Measurements from ENCODE around the gene CMSS1.

Gene CMSS1

GRCh38 chr3:100209169-100209568 lies 391.5 kb downstream of the CMSS1 start:
- CTCF ChIA-PET = no interaction called here
- H3K4me3 ChIP-seq (ENCODE audit: control insufficient read depth in 1 of 7, extremely low read depth in 1 of 7, insufficient read depth in 4 of 7, low read depth in 2 of 7, low read length in 6 of 7) = no peak overlapping the region
- POLR2A ChIA-PET = no interaction called here
- no peaks in the 10 kb centered on the region for H3K9me3 ChIP-seq (ENCODE audit: control extremely low read depth in 1 of 5, control insufficient read depth in 4 of 5, insufficient read depth in 2 of 5, low read depth in 1 of 5, low read length in 4 of 5)
- WGBS (ENCODE audit: insufficient coverage) = 100% methylated on average over 1 of the region's 2 CpGs
- H3K27ac ChIP-seq (ENCODE audit: insufficient read depth in 1 of 2, low read depth in 1 of 2, low read length in 2 of 2, poor library complexity in 1 of 2, severe bottlenecking in 2 of 2) = no peak overlapping the region
- H3K4me1 ChIP-seq (ENCODE audit: control extremely low read depth in 1 of 4, control insufficient read depth in 4 of 4, insufficient read depth in 4 of 4, low read length in 3 of 4) = peaks cover 5 to 17% (median 13%) of the 10 kb centered on the region in 4 experiments
- H3K27me3 ChIP-seq (replicated peaks in 2 of 5; ENCODE audit: control insufficient read depth in 4 of 5, insufficient read depth in 5 of 5, low read length in 4 of 5) = no peaks in the 10 kb centered on the region
- no peak for DNase-seq
- no peaks in the 10 kb centered on the region for H3K36me3 ChIP-seq (ENCODE audit: control insufficient read depth in 4 of 4, insufficient read depth in 4 of 4, low read length in 3 of 4)

GRCh38 chr3:100209948-100210771 lies 392.5 kb downstream of the CMSS1 start:
- peak overlapping the region in 1 of 2 experiments; percentile 19 for H3K27ac ChIP-seq (ENCODE audit: insufficient read depth in 1 of 2, low read depth in 1 of 2, low read length in 2 of 2, poor library complexity in 1 of 2, severe bottlenecking in 2 of 2)
- H3K4me3 ChIP-seq (ENCODE audit: control insufficient read depth in 1 of 7, extremely low read depth in 1 of 7, insufficient read depth in 4 of 7, low read depth in 2 of 7, low read length in 6 of 7) = peak overlapping the region in 1 of 7 experiments; percentile 38
- peak in 2 of 3 donors; percentile 20 to 23 for DNase-seq
- no peaks in the 10 kb centered on the region for H3K27me3 ChIP-seq (replicated peaks in 2 of 5; ENCODE audit: control insufficient read depth in 4 of 5, insufficient read depth in 5 of 5, low read length in 4 of 5)
- H3K9me3 ChIP-seq (ENCODE audit: control extremely low read depth in 1 of 5, control insufficient read depth in 4 of 5, insufficient read depth in 2 of 5, low read depth in 1 of 5, low read length in 4 of 5) = no peaks in the 10 kb centered on the region
- ChIA-PET POLR2A (no interaction called here), CTCF (interaction anchor here (1.5 kb wide), 1 partner anchor 367 kb away, joined by 3 read pairs; no protein-coding TSS in a partner anchor)
- WGBS (ENCODE audit: insufficient coverage) = 94% methylated on average over 2 of the region's 2 CpGs
- no peaks in the 10 kb centered on the region for H3K36me3 ChIP-seq (ENCODE audit: control insufficient read depth in 4 of 4, insufficient read depth in 4 of 4, low read length in 3 of 4)
- H3K4me1 ChIP-seq (ENCODE audit: control extremely low read depth in 1 of 4, control insufficient read depth in 4 of 4, insufficient read depth in 4 of 4, low read length in 3 of 4) = peaks cover 5 to 17% (median 13%) of the 10 kb centered on the region in 4 experiments

GRCh38 chr3:100210772-100211135 lies 393.1 kb downstream of the CMSS1 start:
- no CpG with 5 or more reads among the region's 3 CpGs for WGBS (ENCODE audit: insufficient coverage)
- CTCF ChIA-PET = interaction anchor here (1.5 to 1.6 kb wide), 2 partner anchors 43 to 368 kb away, joined by 3 to 5 read pairs; no protein-coding TSS in a partner anchor
- DNase-seq = peak; percentile 57 to 88 (median 85)
- H3K27me3 ChIP-seq (replicated peaks in 2 of 5; ENCODE audit: control insufficient read depth in 4 of 5, insufficient read depth in 5 of 5, low read length in 4 of 5) = no peaks in the 10 kb centered on the region
- POLR2A ChIA-PET = no interaction called here
- H3K4me3 ChIP-seq (ENCODE audit: control insufficient read depth in 1 of 7, extremely low read depth in 1 of 7, insufficient read depth in 4 of 7, low read depth in 2 of 7, low read length in 6 of 7) = no peak overlapping the region
- H3K4me1 ChIP-seq (ENCODE audit: control extremely low read depth in 1 of 4, control insufficient read depth in 4 of 4, insufficient read depth in 4 of 4, low read length in 3 of 4) = peaks cover 5 to 17% (median 13%) of the 10 kb centered on the region in 4 experiments
- H3K36me3 ChIP-seq (ENCODE audit: control insufficient read depth in 4 of 4, insufficient read depth in 4 of 4, low read length in 3 of 4) = no peaks in the 10 kb centered on the region
- no peaks in the 10 kb centered on the region for H3K9me3 ChIP-seq (ENCODE audit: control extremely low read depth in 1 of 5, control insufficient read depth in 4 of 5, insufficient read depth in 2 of 5, low read depth in 1 of 5, low read length in 4 of 5)
- H3K27ac ChIP-seq (ENCODE audit: insufficient read depth in 1 of 2, low read depth in 1 of 2, low read length in 2 of 2, poor library complexity in 1 of 2, severe bottlenecking in 2 of 2) = peak overlapping the region in 1 of 2 experiments; percentile 19

- Histone ChIP-seq H3K4me3 (ENCODE audit: control insufficient read depth in 1 of 7, extremely low read depth in 1 of 7, insufficient read depth in 4 of 7, low read depth in 2 of 7, low read length in 6 of 7) (no peak overlapping the region), H3K27me3 (replicated peaks in 2 of 5; ENCODE audit: control insufficient read depth in 4 of 5, insufficient read depth in 5 of 5, low read length in 4 of 5) (no peaks in the 10 kb centered on the region), H3K4me1 (ENCODE audit: control extremely low read depth in 1 of 4, control insufficient read depth in 4 of 4, insufficient read depth in 4 of 4, low read length in 3 of 4) (peaks cover 5 to 17% (median 13%) of the 10 kb centered on the region in 4 experiments), H3K9me3 (ENCODE audit: control extremely low read depth in 1 of 5, control insufficient read depth in 4 of 5, insufficient read depth in 2 of 5, low read depth in 1 of 5, low read length in 4 of 5) (no peaks in the 10 kb centered on the region), H3K36me3 (ENCODE audit: control insufficient read depth in 4 of 4, insufficient read depth in 4 of 4, low read length in 3 of 4) (no peaks in the 10 kb centered on the region), H3K27ac (ENCODE audit: insufficient read depth in 1 of 2, low read depth in 1 of 2, low read length in 2 of 2, poor library complexity in 1 of 2, severe bottlenecking in 2 of 2) (no peak overlapping the region)
- no peak for DNase-seq
- POLR2A ChIA-PET = interaction anchor here (0.6 kb wide), 1 partner anchor 863 kb away, joined by 5 read pairs; no protein-coding TSS in a partner anchor
- 100% methylated on average over 6 of the region's 7 CpGs for WGBS (ENCODE audit: insufficient coverage)
- CTCF ChIA-PET = no interaction called here
Observed at GRCh38 chr3:100213891-100214573, 396.4 kb downstream of the CMSS1 start.

GRCh38 chr3:100214574-100214964 lies 396.9 kb downstream of the CMSS1 start:
- POLR2A ChIA-PET = no interaction called here
- Histone ChIP-seq H3K27me3 (replicated peaks in 2 of 5; ENCODE audit: control insufficient read depth in 4 of 5, insufficient read depth in 5 of 5, low read length in 4 of 5) (no peaks in the 10 kb centered on the region), H3K27ac (ENCODE audit: insufficient read depth in 1 of 2, low read depth in 1 of 2, low read length in 2 of 2, poor library complexity in 1 of 2, severe bottlenecking in 2 of 2) (no peak overlapping the region), H3K9me3 (ENCODE audit: control extremely low read depth in 1 of 5, control insufficient read depth in 4 of 5, insufficient read depth in 2 of 5, low read depth in 1 of 5, low read length in 4 of 5) (peaks cover 0 to 5% (median 0%) of the 10 kb centered on the region in 5 experiments), H3K4me1 (ENCODE audit: control extremely low read depth in 1 of 4, control insufficient read depth in 4 of 4, insufficient read depth in 4 of 4, low read length in 3 of 4) (peaks cover 5 to 17% (median 13%) of the 10 kb centered on the region in 4 experiments), H3K36me3 (ENCODE audit: control insufficient read depth in 4 of 4, insufficient read depth in 4 of 4, low read length in 3 of 4) (no peaks in the 10 kb centered on the region), H3K4me3 (ENCODE audit: control insufficient read depth in 1 of 7, extremely low read depth in 1 of 7, insufficient read depth in 4 of 7, low read depth in 2 of 7, low read length in 6 of 7) (no peak overlapping the region)
- 97% methylated on average over 5 of the region's 5 CpGs for WGBS (ENCODE audit: insufficient coverage)
- no peak for DNase-seq
- CTCF ChIA-PET = no interaction called here

- DNase-seq = no peak
- no peak overlapping the region for H3K27ac ChIP-seq (ENCODE audit: insufficient read depth in 1 of 2, low read depth in 1 of 2, low read length in 2 of 2, poor library complexity in 1 of 2, severe bottlenecking in 2 of 2)
- H3K27me3 ChIP-seq (replicated peaks in 2 of 5; ENCODE audit: control insufficient read depth in 4 of 5, insufficient read depth in 5 of 5, low read length in 4 of 5) = no peaks in the 10 kb centered on the region
- no peak overlapping the region for H3K4me3 ChIP-seq (ENCODE audit: control insufficient read depth in 1 of 7, extremely low read depth in 1 of 7, insufficient read depth in 4 of 7, low read depth in 2 of 7, low read length in 6 of 7)
- no peaks in the 10 kb centered on the region for H3K4me1 ChIP-seq (ENCODE audit: control extremely low read depth in 1 of 4, control insufficient read depth in 4 of 4, insufficient read depth in 4 of 4, low read length in 3 of 4)
- ChIA-PET CTCF (interaction anchor here (0.6 kb wide), 1 partner anchor 326 kb away, joined by 3 read pairs; no protein-coding TSS in a partner anchor), POLR2A (no interaction called here)
- peaks cover 0 to 6% (median 0%) of the 10 kb centered on the region in 5 experiments for H3K9me3 ChIP-seq (ENCODE audit: control extremely low read depth in 1 of 5, control insufficient read depth in 4 of 5, insufficient read depth in 2 of 5, low read depth in 1 of 5, low read length in 4 of 5)
- WGBS (ENCODE audit: insufficient coverage) = 83% methylated on average over 1 of the region's 1 CpG
- H3K36me3 ChIP-seq (ENCODE audit: control insufficient read depth in 4 of 4, insufficient read depth in 4 of 4, low read length in 3 of 4) = no peaks in the 10 kb centered on the region
Observed at GRCh38 chr3:100216713-100217112, 399.1 kb downstream of the CMSS1 start.

- Histone ChIP-seq H3K4me1 (ENCODE audit: control extremely low read depth in 1 of 4, control insufficient read depth in 4 of 4, insufficient read depth in 4 of 4, low read length in 3 of 4) (no peaks in the 10 kb centered on the region), H3K36me3 (ENCODE audit: control insufficient read depth in 4 of 4, insufficient read depth in 4 of 4, low read length in 3 of 4) (no peaks in the 10 kb centered on the region), H3K9me3 (ENCODE audit: control extremely low read depth in 1 of 5, control insufficient read depth in 4 of 5, insufficient read depth in 2 of 5, low read depth in 1 of 5, low read length in 4 of 5) (peaks cover 0 to 6% (median 0%) of the 10 kb centered on the region in 5 experiments), H3K4me3 (ENCODE audit: control insufficient read depth in 1 of 7, extremely low read depth in 1 of 7, insufficient read depth in 4 of 7, low read depth in 2 of 7, low read length in 6 of 7) (no peak overlapping the region), H3K27ac (ENCODE audit: insufficient read depth in 1 of 2, low read depth in 1 of 2, low read length in 2 of 2, poor library complexity in 1 of 2, severe bottlenecking in 2 of 2) (no peak overlapping the region), H3K27me3 (replicated peaks in 2 of 5; ENCODE audit: control insufficient read depth in 4 of 5, insufficient read depth in 5 of 5, low read length in 4 of 5) (no peaks in the 10 kb centered on the region)
- ChIA-PET CTCF (no interaction called here), POLR2A (no interaction called here)
- DNase-seq = peak in 2 of 3 donors; percentile 18 to 19
- no CpG with 5 or more reads among the region's 1 CpG for WGBS (ENCODE audit: insufficient coverage)
Observed at GRCh38 chr3:100221159-100221558, 403.5 kb downstream of the CMSS1 start.
